HCT116 (cell line): Measurements from ENCODE around the gene MMD. TPM values are rescaled to one million over a fixed set of nuclear protein-coding genes. Genes with fewer than 3 reads are reported as not detected.
"Not testable (repeated sequence)": the region's sequence is repeated elsewhere in the genome, so short reads cannot be mapped to it uniquely, and the experiment has no call there.

Experiments
- ATAC-seq: fragments of 200-7000 bp; cut with Tn5 transposase; 2 replicates; pipeline ENCODE4 v1.9.1; 2020; ENCODE audit warnings: mild to moderate bottlenecking, moderate library complexity
- BruUV-seq: library from RNA; stranded (reverse); fragments of 400-500 nt; replicated peaks from 2 replicates; lab custom pipeline; 2021; lab: Mats Ljungman, UMichigan
- CTCF ChIA-PET: fragments of 300-600 bp; sonication (Branson Sonifier 250); formaldehyde crosslinking; loops from one replicate; lab custom pipeline; 2021; ENCODE audit warnings: antibody characterized with exemption; lab: Charles Lee
- POLR2A ChIA-PET: fragments of 300-600, 350-600 bp; sonication (Branson Sonifier 250); formaldehyde crosslinking; loops from one replicate; lab custom pipeline; 2021; ENCODE audit warnings: antibody characterized with exemption; lab: Charles Lee
- RAD21 ChIA-PET, 2 experiments: fragments of 300-600 bp; sonication (Branson Sonifier 250); formaldehyde crosslinking; loops; one replicate each; lab custom pipeline; 2023; ENCODE audit warnings: low total read pairs in 2 of 2; ENCODE audit not compliant: uncharacterized antibody in 2 of 2, unreplicated experiment in 2 of 2, low non-redundant PET in 1 of 2; lab: Charles Lee
- DNase-seq: peaks from one replicate; pipeline ENCODE4 v3.0.0-alpha.2; 2010; ENCODE audit warnings: low read depth, low spot score
- H2AFZ ChIP-seq: fragments of 200-600 bp; shearing (Covaris generic), sonication (generic); 2 replicates; pipeline ENCODE4 v1.6.1; 2017; ENCODE audit warnings: low read depth, mixed run types, mixed read lengths, antibody characterized with exemption, low read length; ENCODE audit not compliant: poor library complexity, severe bottlenecking
- H3K27ac ChIP-seq: 2 replicates; pipeline ENCODE4 v1.5.1; 2012; ENCODE audit warnings: low read depth, low read length
- H3K27me3 ChIP-seq: fragments of 200-600 bp; sonication (generic); 2 replicates; pipeline ENCODE4 v1.6.1; 2016; ENCODE audit warnings: mixed run types, low read length, mixed read lengths; ENCODE audit not compliant: insufficient read depth
- H3K36me3 ChIP-seq, 2 experiments: fragments of 200-500 bp in 1 of 2; fragments of 200-600 bp in 1 of 2; sonication (Bioruptor generic) in 1 of 2; sonication (generic) in 1 of 2; 2 replicates each; pipeline versions ENCODE4 v1.5.1 to v1.6.1; 2014 to 2016; ENCODE audit warnings: low read length in 2 of 2, inconsistent platforms in 1 of 2, mixed read lengths in 1 of 2, mixed run types in 1 of 2; ENCODE audit not compliant: insufficient read depth in 2 of 2, control insufficient read depth in 1 of 2
- H3K4me1 ChIP-seq, 2 experiments: fragments of 200-600 bp in 1 of 2; sonication (generic) in 1 of 2; 2 replicates each; pipeline versions ENCODE4 v1.5.1 to v1.6.1; 2012 to 2017; ENCODE audit warnings: low read length in 2 of 2, inconsistent platforms in 1 of 2, mild to moderate bottlenecking in 1 of 2, mixed read lengths in 1 of 2, mixed run types in 1 of 2, moderate library complexity in 1 of 2; ENCODE audit not compliant: insufficient read depth in 2 of 2, control insufficient read depth in 1 of 2
- H3K4me2 ChIP-seq: fragments of 200-600 bp; sonication (generic); 2 replicates; pipeline ENCODE4 v1.6.1; 2017; ENCODE audit warnings: mixed run types, low read length, mixed read lengths
- H3K4me3 ChIP-seq, 2 experiments: fragments of 200-600 bp in 1 of 2; sonication (generic) in 1 of 2; replicated peaks in 1 of 2; 2 replicates each; pipeline ENCODE4 v1.5.1; 2011 to 2016; ENCODE audit warnings: low read length in 2 of 2, control low read depth in 1 of 2, low read depth in 1 of 2, mild to moderate bottlenecking in 1 of 2, mixed read lengths in 1 of 2, mixed run types in 1 of 2
- H3K79me2 ChIP-seq: fragments of 200-600 bp; sonication (generic); 2 replicates; pipeline ENCODE4 v1.6.1; 2017; ENCODE audit warnings: mild to moderate bottlenecking, mixed run types, low read length, moderate library complexity, mixed read lengths; ENCODE audit not compliant: insufficient read depth
- H3K9ac ChIP-seq: fragments of 200-600 bp; sonication (generic); 2 replicates; pipeline ENCODE4 v1.6.1; 2016; ENCODE audit warnings: low read length, mixed read lengths
- H3K9me2 ChIP-seq: fragments of 200-600 bp; sonication (generic), shearing (Covaris generic); 2 replicates; pipeline ENCODE4 v1.6.1; 2017; ENCODE audit warnings: mixed run types, mild to moderate bottlenecking, moderate library complexity; ENCODE audit not compliant: insufficient read depth
- H3K9me3 ChIP-seq, 2 experiments: fragments of 200-500 bp in 1 of 2; fragments of 200-600 bp in 1 of 2; sonication (Bioruptor generic) in 1 of 2; sonication (generic) in 1 of 2; 2 replicates each; pipeline ENCODE4 v1.6.1; 2014 to 2017; ENCODE audit warnings: low read length in 2 of 2, mixed read lengths in 2 of 2, inconsistent platforms in 1 of 2, low read depth in 1 of 2, mild to moderate bottlenecking in 1 of 2, mixed run types in 1 of 2, moderate library complexity in 1 of 2; ENCODE audit not compliant: control insufficient read depth in 1 of 2, insufficient read depth in 1 of 2
- H4K20me1 ChIP-seq: fragments of 200-600 bp; sonication (generic), shearing (Covaris generic); 2 replicates; pipeline ENCODE4 v1.6.1; 2017; ENCODE audit warnings: mixed run types, mild to moderate bottlenecking, moderate library complexity; ENCODE audit not compliant: insufficient read depth
- CBX3 ChIP-seq: IDR thresholded peaks from 2 replicates; pipeline ENCODE4 v1.6.1; 2012; ENCODE audit warnings: low read depth
- EZH2phosphoT487 ChIP-seq: fragments of 200-600 bp; IDR thresholded peaks from 2 replicates; pipeline ENCODE4 v1.6.1; 2018; ENCODE audit warnings: antibody characterized with exemption, borderline replicate concordance
- JUND ChIP-seq: IDR thresholded peaks from 2 replicates; pipeline ENCODE4 v1.6.1; 2012
- MAX ChIP-seq: IDR thresholded peaks from 2 replicates; pipeline ENCODE4 v1.6.1; 2012
- POLR2A ChIP-seq: IDR thresholded peaks from 2 replicates; pipeline ENCODE4 v1.7.0; 2011; ENCODE audit warnings: borderline replicate concordance; ENCODE audit not compliant: insufficient read depth, insufficient read length; ENCODE audit errors: extremely low read depth
- SIN3A ChIP-seq: IDR thresholded peaks from 2 replicates; pipeline ENCODE4 v1.6.1; 2012; ENCODE audit warnings: low read depth
- SP1 ChIP-seq: IDR thresholded peaks from 2 replicates; pipeline ENCODE4 v1.6.1; 2012; ENCODE audit warnings: low read depth
- SRF ChIP-seq: IDR thresholded peaks from 2 replicates; pipeline ENCODE4 v1.6.1; 2012; ENCODE audit warnings: low read depth
- YY1 ChIP-seq: IDR thresholded peaks from 2 replicates; pipeline ENCODE4 v1.6.1; 2011; ENCODE audit warnings: low read length, low read depth, moderate library complexity, mild to moderate bottlenecking; ENCODE audit not compliant: insufficient replicate concordance; ENCODE audit errors: extremely low read depth
- ZBTB33 ChIP-seq: IDR thresholded peaks from 2 replicates; pipeline ENCODE4 v1.6.1; 2011; ENCODE audit warnings: mild to moderate bottlenecking, low read length, moderate library complexity; ENCODE audit not compliant: insufficient replicate concordance; ENCODE audit errors: extremely low read depth
- intact Hi-C: fragments of 100-400 bp; cut with micrococcal nuclease; formaldehyde crosslinking; loops from 2 replicates; pipeline ENCODE4 v1.10.0; 2022
- total RNA-seq: library from RNA; stranded (reverse); gene quantifications from one replicate; pipeline ENCODE4 v1.2.1, GENCODE V29; 2021; ENCODE audit not compliant: unreplicated experiment

The MMD gene
- total RNA-seq, 1 experiment from 2014 or later, result 21.3 TPM

- Histone ChIP-seq H3K9me3 (no peaks in the 10 kb centered on the region), H3K9me2 (no peaks in the 10 kb centered on the region), H3K36me3 (no peaks in the 10 kb centered on the region), H3K4me1 (no peaks in the 10 kb centered on the region), H2AFZ (no peak overlapping the region), H3K27me3 (no peaks in the 10 kb centered on the region), H3K79me2 (no peaks in the 10 kb centered on the region), H4K20me1 (no peaks in the 10 kb centered on the region), H3K27ac (no peak overlapping the region), H3K9ac (no peak overlapping the region), H3K4me2 (no peak overlapping the region), H3K4me3 (no peak overlapping the region)
- BruUV-seq, result no TSS peak
- ATAC-seq (no peak), DNase-seq (no peak)
- ChIA-PET POLR2A (no interaction called here), CTCF (interaction anchor here (1.5 kb wide), 1 partner anchor 48 kb away, joined by 3 read pairs; no protein-coding TSS in a partner anchor), RAD21 (no interaction called here)
- intact Hi-C loops, result no loop called here
- no peak for TF ChIP-seq SP1
- no peak for TF ChIP-seq POLR2A
- no peak for TF ChIP-seq JUND
- TF ChIP-seq EZH2phosphoT487, result no peak
- TF ChIP-seq YY1, result no peak
- TF ChIP-seq ZBTB33, result no peak
- no peak for TF ChIP-seq CBX3
- TF ChIP-seq SRF, result no peak
- no peak for TF ChIP-seq MAX
- TF ChIP-seq SIN3A, result no peak
Observed at GRCh38 chr17:55466671-55467070, 45.0 kb upstream of the MMD start.

- H3K36me3 ChIP-seq, BruUV-seq, H3K9me2 ChIP-seq, H3K27me3 ChIP-seq, H4K20me1 ChIP-seq, ATAC-seq, CTCF ChIA-PET, H3K9me3 ChIP-seq, DNase-seq, intact Hi-C loops, POLR2A ChIA-PET, H3K79me2 ChIP-seq, H3K9ac ChIP-seq, H3K4me2 ChIP-seq, H2AFZ ChIP-seq, H3K4me1 ChIP-seq, H3K27ac ChIP-seq, RAD21 ChIA-PET, H3K4me3 ChIP-seq: not testable (repeated sequence)
Observed at GRCh38 chr17:55465771-55466170, 44.1 kb upstream of the MMD start.
